ENCODE results near the gene ZNF793. TPM values are rescaled to one million over a fixed set of nuclear protein-coding genes. Genes with fewer than 3 reads are reported as not detected.

Gene ZNF793
- total and polyA plus RNA-seq, 2 experiments from 2014 or later, result 8.0 to 11.4 TPM

DNA sequence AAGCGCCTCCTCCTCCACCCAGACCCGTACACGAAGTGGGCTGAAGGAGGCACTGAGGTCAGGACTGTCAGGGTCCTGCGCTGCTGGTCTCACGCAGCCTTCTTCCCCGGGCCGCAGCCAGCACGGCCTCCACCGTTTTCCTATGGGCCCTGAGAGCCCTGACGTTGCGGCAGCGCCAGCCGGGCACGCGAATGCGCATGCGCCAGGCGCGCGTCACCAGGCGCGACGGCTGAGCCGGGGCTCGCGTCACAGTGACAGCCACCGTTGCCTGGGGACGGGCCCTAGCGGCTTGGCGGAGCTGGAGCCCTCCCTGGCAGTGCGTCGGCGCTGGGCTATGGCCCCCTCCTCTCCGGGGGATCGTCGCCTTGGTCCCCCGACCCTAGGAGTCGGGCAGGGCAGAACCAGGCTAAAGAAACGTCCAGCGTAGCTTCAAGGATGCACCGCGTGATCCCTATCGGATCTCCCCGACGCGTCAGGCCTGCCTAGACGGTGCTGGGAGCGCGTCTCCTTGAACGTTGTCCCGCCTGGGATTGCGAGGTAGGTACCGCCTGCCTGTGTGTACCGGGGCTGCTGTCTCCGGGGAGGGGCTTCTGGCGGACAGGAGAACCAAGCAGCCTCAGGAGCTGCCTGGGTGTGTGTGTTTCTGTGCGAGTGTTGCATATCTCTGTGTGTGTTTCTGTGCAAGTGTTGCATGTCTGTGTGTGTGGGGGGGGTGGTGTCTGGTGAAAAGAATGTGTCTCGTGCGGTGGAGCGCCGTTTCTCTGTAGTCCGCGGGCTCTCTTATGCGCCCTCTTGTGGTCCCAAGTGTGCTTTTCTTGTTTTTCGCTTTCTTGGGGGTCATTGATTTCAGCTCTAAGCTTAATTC lies 44.6 kb downstream of the ZNF793 start:
- no peaks in the 10 kb centered on the region for H3F3A ChIP-seq (replicated peaks; ENCODE audit: low read depth)
- H3K4me3 ChIP-seq, result 0 out of 2 replicates have a peak overlapping the region, but pooled peaks have one; percentile 31
- H3K4me1 ChIP-seq (ENCODE audit: insufficient read depth), result no peaks in the 10 kb centered on the region
- H3K79me2 ChIP-seq (replicated peaks; ENCODE audit: insufficient read depth), result no peaks in the 10 kb centered on the region
- Mint-ChIP-seq H3K36me3 (ENCODE audit: low read depth) (peaks cover 72% of the 10 kb centered on the region), H3K27me3 (ENCODE audit: insufficient read depth, low read depth, poor library complexity) (peaks cover 23% of the 10 kb centered on the region), H3K4me3 (peak overlapping the region; percentile 77), H3K4me1 (no peaks in the 10 kb centered on the region), H3K9me3 (peaks cover 88% of the 10 kb centered on the region), H3K27ac (peak overlapping the region; percentile 88)
- ATAC-seq (peak; percentile 69), DNase-seq (ENCODE audit: low spot score) (peak; percentile 58)
- H3K4me2 ChIP-seq, result no peak overlapping the region
- H3K27me3 ChIP-seq (ENCODE audit: insufficient read depth), result no peaks in the 10 kb centered on the region
- no peaks in the 10 kb centered on the region for H4K20me1 ChIP-seq (replicated peaks; ENCODE audit: insufficient read depth)
- TF ChIP-seq JUNB (IDR thresholded peaks at IDR 0.05; ENCODE audit: unreplicated experiment) (no peak), CREB1 (CRISPR knock-in tag; IDR thresholded peaks at IDR 0.05; ENCODE audit: low read depth) (peak; percentile 74; the same call in 1 of the 2 replicates)
- TF ChIP-seq, protein P1, sequence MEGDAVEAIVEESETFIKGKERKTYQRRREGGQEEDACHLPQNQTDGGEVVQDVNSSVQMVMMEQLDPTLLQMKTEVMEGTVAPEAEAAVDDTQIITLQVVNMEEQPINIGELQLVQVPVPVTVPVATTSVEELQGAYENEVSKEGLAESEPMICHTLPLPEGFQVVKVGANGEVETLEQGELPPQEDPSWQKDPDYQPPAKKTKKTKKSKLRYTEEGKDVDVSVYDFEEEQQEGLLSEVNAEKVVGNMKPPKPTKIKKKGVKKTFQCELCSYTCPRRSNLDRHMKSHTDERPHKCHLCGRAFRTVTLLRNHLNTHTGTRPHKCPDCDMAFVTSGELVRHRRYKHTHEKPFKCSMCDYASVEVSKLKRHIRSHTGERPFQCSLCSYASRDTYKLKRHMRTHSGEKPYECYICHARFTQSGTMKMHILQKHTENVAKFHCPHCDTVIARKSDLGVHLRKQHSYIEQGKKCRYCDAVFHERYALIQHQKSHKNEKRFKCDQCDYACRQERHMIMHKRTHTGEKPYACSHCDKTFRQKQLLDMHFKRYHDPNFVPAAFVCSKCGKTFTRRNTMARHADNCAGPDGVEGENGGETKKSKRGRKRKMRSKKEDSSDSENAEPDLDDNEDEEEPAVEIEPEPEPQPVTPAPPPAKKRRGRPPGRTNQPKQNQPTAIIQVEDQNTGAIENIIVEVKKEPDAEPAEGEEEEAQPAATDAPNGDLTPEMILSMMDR (conservative IDR thresholded peaks at IDR 0.05; ENCODE audit: low read depth in 2 of 2), result peak; percentile 56 to 58
- peaks cover 4% of the 10 kb centered on the region for H3K36me3 ChIP-seq (ENCODE audit: insufficient read depth)
- no peak overlapping the region for H3K27ac ChIP-seq (ENCODE audit: low read depth)
- no peak overlapping the region for H2AFZ ChIP-seq
- H3K9me2 ChIP-seq (ENCODE audit: insufficient read depth), result no peaks in the 10 kb centered on the region

DNA sequence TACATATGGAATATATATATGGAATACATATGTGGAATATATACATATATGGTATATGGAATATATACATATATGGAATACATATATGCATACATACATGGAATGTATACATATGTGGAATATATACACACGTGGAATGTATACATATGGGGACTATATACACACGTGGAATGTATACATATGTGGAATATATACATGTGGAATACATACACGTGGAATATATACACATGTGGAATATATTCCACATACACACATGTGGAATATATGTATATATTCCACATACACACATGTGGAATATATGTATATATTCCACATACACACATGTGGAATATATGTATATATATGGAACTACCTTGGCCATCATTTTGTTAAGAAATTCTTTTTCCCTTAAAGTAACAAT lies 56.8 kb downstream of the ZNF793 start:
- Histone ChIP-seq H3K4me3 (no peak overlapping the region), H3F3A (replicated peaks; ENCODE audit: low read depth) (no peaks in the 10 kb centered on the region), H3K36me3 (ENCODE audit: insufficient read depth) (peaks cover 66% of the 10 kb centered on the region), H3K27ac (ENCODE audit: low read depth) (no peak overlapping the region), H3K4me2 (no peak overlapping the region), H4K20me1 (replicated peaks; ENCODE audit: insufficient read depth) (no peaks in the 10 kb centered on the region), H3K27me3 (ENCODE audit: insufficient read depth) (no peaks in the 10 kb centered on the region), H2AFZ (no peak overlapping the region), H3K4me1 (ENCODE audit: insufficient read depth) (no peaks in the 10 kb centered on the region), H3K79me2 (replicated peaks; ENCODE audit: insufficient read depth) (no peaks in the 10 kb centered on the region), H3K9me2 (ENCODE audit: insufficient read depth) (no peaks in the 10 kb centered on the region)
- Mint-ChIP-seq H3K27me3 (ENCODE audit: insufficient read depth, low read depth, poor library complexity) (no peaks in the 10 kb centered on the region), H3K36me3 (ENCODE audit: low read depth) (peaks cover 89% of the 10 kb centered on the region), H3K4me1 (no peaks in the 10 kb centered on the region), H3K4me3 (no peak overlapping the region), H3K27ac (no peak overlapping the region), H3K9me3 (peaks cover 93% of the 10 kb centered on the region)
- TF ChIP-seq STAT1 (IDR thresholded peaks at IDR 0.05; ENCODE audit: unreplicated experiment) (no peak), EZH2 (IDR thresholded peaks at IDR 0.05; ENCODE audit: low read depth, unreplicated experiment) (no peak), JUNB (IDR thresholded peaks at IDR 0.05; ENCODE audit: unreplicated experiment) (no peak), EZH2phosphoT487 (IDR thresholded peaks at IDR 0.05; ENCODE audit: unreplicated experiment) (no peak)
- DNase-seq (ENCODE audit: low spot score), result no peak
- no peak for ATAC-seq

All from GM23338 (cell line).